NCI-H1417 treated with DMSO at 0.1 percent for 48 hours (cell line): ENCODE measurements around the gene ICOS.
"Not testable (repeated sequence)": the region's sequence is repeated elsewhere in the genome, so short reads cannot be mapped to it uniquely, and the experiment has no call there.

Source experiments
- DNase-seq: peaks from one replicate; lab custom pipeline; 2025; lab: John Stamatoyannopoulos, UW

Gene ICOS

GRCh38 chr2:203918264-203918663 lies 18.3 kb upstream of the ICOS start:
- DNase-seq: no peak

- DNase-seq: no peak
These were observed 17.7 kb upstream of the ICOS start for GRCh38 chr2:203918839-203919238.

- no peak for DNase-seq
These were observed 10.9 kb upstream of the ICOS start for GRCh38 chr2:203925512-203926158.

- no peak for DNase-seq
These were observed 7.7 kb upstream of the ICOS start for GRCh38 chr2:203928849-203929248.

GRCh38 chr2:203931262-203931661 lies 5.3 kb upstream of the ICOS start:
- DNase-seq: not testable (repeated sequence)

- DNase-seq: no peak
These were observed 2.5 kb upstream of the ICOS start for GRCh38 chr2:203934041-203934492.

GRCh38 chr2:203934711-203935438 lies 1.7 kb upstream of the ICOS start:
- DNase-seq: no peak

GRCh38 chr2:203935568-203935967 lies 995 bp upstream of the ICOS start:
- no peak for DNase-seq

- DNase-seq: no peak
These were observed 386 bp downstream of the ICOS start for GRCh38 chr2:203936949-203937348.

- DNase-seq: no peak
These were observed 1.2 kb downstream of the ICOS start for GRCh38 chr2:203937788-203938187.

- DNase-seq: no peak
These were observed 3.5 kb downstream of the ICOS start for GRCh38 chr2:203940039-203940438.

GRCh38 chr2:203943493-203944382 lies 7.2 kb downstream of the ICOS start:
- not testable (repeated sequence) for DNase-seq

- DNase-seq: no peak
These were observed 12.2 kb downstream of the ICOS start for GRCh38 chr2:203948733-203949132.

GRCh38 chr2:203949228-203949627 lies 12.7 kb downstream of the ICOS start:
- DNase-seq: no peak

GRCh38 chr2:203951366-203951902 lies 14.9 kb downstream of the ICOS start:
- no peak for DNase-seq

- DNase-seq: no peak
These were observed 22.7 kb downstream of the ICOS start for GRCh38 chr2:203959265-203959664.

GRCh38 chr2:203959672-203960071 lies 23.1 kb downstream of the ICOS start:
- no peak for DNase-seq

- no peak for DNase-seq
These were observed 24.2 kb downstream of the ICOS start for GRCh38 chr2:203960811-203961210.

GRCh38 chr2:203965190-203965589 lies 28.6 kb downstream of the ICOS start:
- DNase-seq: not testable (repeated sequence)

- DNase-seq: no peak
These were observed 34.7 kb downstream of the ICOS start for GRCh38 chr2:203971251-203971650.

GRCh38 chr2:203972066-203972465 lies 35.5 kb downstream of the ICOS start:
- no peak for DNase-seq

GRCh38 chr2:203973000-203973399 lies 36.4 kb downstream of the ICOS start:
- no peak for DNase-seq
